Bronchial epithelial cell (primary cell): ENCODE results near the gene MAGI2. TPM values are rescaled to one million over a fixed set of nuclear protein-coding genes. Genes with fewer than 3 reads are reported as not detected.
"Not testable (repeated sequence)": the region's sequence is repeated elsewhere in the genome, so short reads cannot be mapped to it uniquely, and the experiment has no call there.

Source experiments
- DNase-seq: peaks from one replicate; pipeline ENCODE4 v3.0.0-alpha.2; 2010; ENCODE audit warnings: low read depth
- FAIRE-seq: peaks from 2 replicates; lab custom pipeline; 2011; peaks lifted over from hg19 to GRCh38; lab: Jason Lieb, UNC
- H3K27me3 ChIP-seq: 2 replicates; pipeline ENCODE4 v1.5.1; 2011; ENCODE audit warnings: low read length; ENCODE audit not compliant: control insufficient read depth, insufficient read depth
- H3K36me3 ChIP-seq: 2 replicates; pipeline ENCODE4 v1.5.1; 2011; ENCODE audit warnings: low read length; ENCODE audit not compliant: control insufficient read depth, insufficient read depth
- H3K4me3 ChIP-seq: 2 replicates; pipeline ENCODE4 v1.5.1; 2011; ENCODE audit warnings: mild to moderate bottlenecking, low read depth, low read length, control low read depth
- CTCF ChIP-seq: IDR thresholded peaks from 2 replicates; pipeline ENCODE4 v1.5.1; 2011; ENCODE audit warnings: mild to moderate bottlenecking, moderate library complexity, low read length, control low read depth, inconsistent platforms; ENCODE audit not compliant: insufficient read depth, severe bottlenecking
- total RNA-seq: library from RNA; depleted of rRNA; stranded (reverse); fragments of >200 nt; gene quantifications from 2 replicates; pipeline ENCODE4 v1.2.1, GENCODE V29; 2014

The MAGI2 gene
- total RNA-seq, 1 donor from 2014 or later = 2.6 TPM

- TF ChIP-seq CTCF = no peak
- DNase-seq = no peak
- no peak overlapping the region for H3K4me3 ChIP-seq
- H3K27me3 ChIP-seq = no peaks in the 10 kb centered on the region
- H3K36me3 ChIP-seq = no peaks in the 10 kb centered on the region
- FAIRE-seq = no peak
Measured at GRCh38 chr7:78253850-78254725, 1199.4 kb downstream of the MAGI2 start.

- DNase-seq = no peak
- H3K4me3 ChIP-seq = no peak overlapping the region
- no peak for FAIRE-seq
- no peaks in the 10 kb centered on the region for H3K36me3 ChIP-seq
- H3K27me3 ChIP-seq = no peaks in the 10 kb centered on the region
- no peak for TF ChIP-seq CTCF
Measured at GRCh38 chr7:78248867-78249266, 1204.6 kb downstream of the MAGI2 start.

- no peak for DNase-seq
- H3K36me3 ChIP-seq = no peaks in the 10 kb centered on the region
- no peak for FAIRE-seq
- TF ChIP-seq CTCF = no peak
- H3K27me3 ChIP-seq = no peaks in the 10 kb centered on the region
- H3K4me3 ChIP-seq = no peak overlapping the region
Measured at GRCh38 chr7:78247910-78248689, 1205.4 kb downstream of the MAGI2 start.

GRCh38 chr7:78240179-78240578 is 1213.3 kb downstream of the MAGI2 start:
- H3K27me3 ChIP-seq, DNase-seq: not testable (repeated sequence)

GRCh38 chr7:78234634-78235033 is 1218.8 kb downstream of the MAGI2 start:
- no peaks in the 10 kb centered on the region for H3K27me3 ChIP-seq
- H3K4me3 ChIP-seq = no peak overlapping the region
- no peaks in the 10 kb centered on the region for H3K36me3 ChIP-seq
- TF ChIP-seq CTCF = no peak
- DNase-seq (no peak), FAIRE-seq (no peak)

More at GRCh38 chr7:78240179-78240578, 1213.3 kb downstream of the MAGI2 start:
- H3K4me3 ChIP-seq, FAIRE-seq, H3K36me3 ChIP-seq: not testable (repeated sequence)

- Histone ChIP-seq H3K27me3 (no peaks in the 10 kb centered on the region), H3K36me3 (no peaks in the 10 kb centered on the region), H3K4me3 (no peak overlapping the region)
- DNase-seq (no peak), FAIRE-seq (no peak)
- no peak for TF ChIP-seq CTCF
Measured at GRCh38 chr7:78232806-78233205, 1220.7 kb downstream of the MAGI2 start.
